Suprapubic skin (tissue), 4 donors: Measurements from ENCODE around the gene DEDD2.

Experiments used
- EP300 ChIP-seq: sonication (generic); formaldehyde crosslinking; IDR thresholded peaks from one replicate; pipeline ENCODE4 v1.6.1; 2017; ENCODE audit warnings: antibody characterized with exemption
- POLR2A ChIP-seq, 2 donors: fragments of 450-650 bp; IDR thresholded peaks; one replicate each; pipeline ENCODE4 v1.6.1; 2017; ENCODE audit warnings: antibody characterized with exemption in 2 of 2, mild to moderate bottlenecking in 2 of 2, moderate library complexity in 2 of 2
- POLR2AphosphoS5 ChIP-seq, 3 donors: sonication (generic); formaldehyde crosslinking; IDR thresholded peaks; one replicate each; pipeline ENCODE4 v1.6.1; 2017; ENCODE audit warnings: antibody characterized with exemption in 3 of 3
- TF ChIP-seq, protein P1 (sequence below), 2 donors: fragments of 200-600 bp in 1 of 2; fragments of 450-650 bp in 1 of 2; sonication (generic) in 1 of 2; IDR thresholded peaks; one replicate each; pipeline ENCODE4 v1.5.1; 2016 to 2019; ENCODE audit warnings: antibody characterized with exemption in 2 of 2, mild to moderate bottlenecking in 1 of 2, moderate library complexity in 1 of 2

DNA sequence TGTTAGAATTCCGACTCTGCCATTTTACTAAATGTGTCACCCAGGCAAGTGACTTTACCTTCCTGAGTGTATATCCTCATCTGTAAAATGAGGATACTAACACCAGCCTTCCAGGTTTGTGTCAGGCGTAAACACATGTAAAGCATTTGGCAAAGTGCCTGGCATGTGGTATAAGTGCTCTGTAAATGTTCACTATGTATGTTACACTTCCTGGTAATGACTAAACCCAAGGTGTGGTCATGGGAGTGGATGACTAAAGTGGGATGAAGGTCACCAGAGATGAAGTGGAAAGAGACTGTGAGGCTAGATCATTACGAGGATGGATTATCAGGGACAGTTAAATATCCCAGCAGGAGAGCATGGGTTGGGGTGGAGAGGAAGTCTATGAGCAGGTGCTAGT, 25.6 kb downstream of the DEDD2 start:
- TF ChIP-seq, protein P1, sequence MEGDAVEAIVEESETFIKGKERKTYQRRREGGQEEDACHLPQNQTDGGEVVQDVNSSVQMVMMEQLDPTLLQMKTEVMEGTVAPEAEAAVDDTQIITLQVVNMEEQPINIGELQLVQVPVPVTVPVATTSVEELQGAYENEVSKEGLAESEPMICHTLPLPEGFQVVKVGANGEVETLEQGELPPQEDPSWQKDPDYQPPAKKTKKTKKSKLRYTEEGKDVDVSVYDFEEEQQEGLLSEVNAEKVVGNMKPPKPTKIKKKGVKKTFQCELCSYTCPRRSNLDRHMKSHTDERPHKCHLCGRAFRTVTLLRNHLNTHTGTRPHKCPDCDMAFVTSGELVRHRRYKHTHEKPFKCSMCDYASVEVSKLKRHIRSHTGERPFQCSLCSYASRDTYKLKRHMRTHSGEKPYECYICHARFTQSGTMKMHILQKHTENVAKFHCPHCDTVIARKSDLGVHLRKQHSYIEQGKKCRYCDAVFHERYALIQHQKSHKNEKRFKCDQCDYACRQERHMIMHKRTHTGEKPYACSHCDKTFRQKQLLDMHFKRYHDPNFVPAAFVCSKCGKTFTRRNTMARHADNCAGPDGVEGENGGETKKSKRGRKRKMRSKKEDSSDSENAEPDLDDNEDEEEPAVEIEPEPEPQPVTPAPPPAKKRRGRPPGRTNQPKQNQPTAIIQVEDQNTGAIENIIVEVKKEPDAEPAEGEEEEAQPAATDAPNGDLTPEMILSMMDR (IDR thresholded peaks at IDR 0.05), result no peak
- TF ChIP-seq POLR2A (IDR thresholded peaks at IDR 0.05) (no peak), EP300 (no peak), POLR2AphosphoS5 (IDR thresholded peaks at IDR 0.05) (no peak)
